Hepatic stellate cell (primary cell): ENCODE data around the gene SHQ1.
A peak's percentile ranks its signal among the peaks of the same experiment; 100 is the strongest.
"Not testable (repeated sequence)": the region's sequence is repeated elsewhere in the genome, so short reads cannot be mapped to it uniquely, and the experiment has no call there.

ENCODE experiments used
- DNase-seq: peaks from one replicate; pipeline ENCODE4 v3.0.0; 2011; ENCODE audit warnings: low spot score

Gene SHQ1

GRCh38 chr3:72748659-72749058, 99.6 kb downstream of the SHQ1 start:
- DNase-seq, result no peak

GRCh38 chr3:72746430-72747411, 101.5 kb downstream of the SHQ1 start:
- DNase-seq, result no peak

- no peak for DNase-seq
Observed at GRCh38 chr3:72745146-72745999, 102.9 kb downstream of the SHQ1 start.

GRCh38 chr3:72744330-72744729, 103.9 kb downstream of the SHQ1 start:
- no peak for DNase-seq

- DNase-seq, result peak; percentile 12
Observed at GRCh38 chr3:72739531-72740466, 108.4 kb downstream of the SHQ1 start.

- peak; percentile 44 for DNase-seq
Observed at GRCh38 chr3:72738752-72739530, 109.3 kb downstream of the SHQ1 start.

GRCh38 chr3:72735072-72735471, 113.2 kb downstream of the SHQ1 start:
- not testable (repeated sequence) for DNase-seq

GRCh38 chr3:72733676-72734075, 114.6 kb downstream of the SHQ1 start:
- DNase-seq, result no peak

- not testable (repeated sequence) for DNase-seq
Observed at GRCh38 chr3:72732666-72733345, 115.4 kb downstream of the SHQ1 start.

GRCh38 chr3:72728958-72729467, 119.2 kb downstream of the SHQ1 start:
- DNase-seq, result no peak

GRCh38 chr3:72728329-72728889, 119.8 kb downstream of the SHQ1 start:
- DNase-seq, result no peak

- DNase-seq, result no peak
Observed at GRCh38 chr3:72727726-72728125, 120.5 kb downstream of the SHQ1 start.

- DNase-seq, result no peak
Observed at GRCh38 chr3:72727172-72727571, 121.1 kb downstream of the SHQ1 start.

GRCh38 chr3:72725229-72725628, 123.0 kb downstream of the SHQ1 start:
- no peak for DNase-seq

- DNase-seq, result no peak
Observed at GRCh38 chr3:72724070-72724469, 124.2 kb downstream of the SHQ1 start.

- peak; percentile 46 for DNase-seq
Observed at GRCh38 chr3:72722930-72723726, 125.1 kb downstream of the SHQ1 start.

- no peak for DNase-seq
Observed at GRCh38 chr3:72721683-72722381, 126.4 kb downstream of the SHQ1 start.

- no peak for DNase-seq
Observed at GRCh38 chr3:72720566-72720965, 127.7 kb downstream of the SHQ1 start.
